Fibroblast of peridontal ligament (primary cell): ENCODE results near the gene STK32A.

Source experiments
- DNase-seq: peaks from one replicate; pipeline ENCODE4 v3.0.0-alpha.2; 2010; ENCODE audit errors: extremely low read depth

STK32A gene

DNA sequence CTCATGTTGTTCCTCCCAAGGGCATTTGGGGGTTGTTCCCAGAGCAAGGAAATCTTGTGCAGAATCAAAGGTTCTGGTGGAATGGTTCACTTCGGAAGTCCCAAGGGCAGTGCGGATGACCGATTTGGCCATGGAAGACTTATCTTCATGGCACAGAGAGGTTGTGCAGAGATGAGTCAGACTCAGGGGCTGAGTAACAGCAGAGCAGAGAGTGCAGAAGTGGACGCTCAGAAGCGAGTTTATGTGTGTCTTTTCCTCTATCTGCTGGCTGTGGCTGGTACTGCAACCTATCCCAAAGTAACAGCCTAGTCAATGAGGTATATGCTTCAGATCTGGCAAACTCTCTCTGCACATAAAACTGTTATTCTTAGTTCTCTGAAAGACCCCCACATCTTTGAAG is 157.0 kb downstream of the STK32A start:
- DNase-seq: peak; percentile 76

DNA sequence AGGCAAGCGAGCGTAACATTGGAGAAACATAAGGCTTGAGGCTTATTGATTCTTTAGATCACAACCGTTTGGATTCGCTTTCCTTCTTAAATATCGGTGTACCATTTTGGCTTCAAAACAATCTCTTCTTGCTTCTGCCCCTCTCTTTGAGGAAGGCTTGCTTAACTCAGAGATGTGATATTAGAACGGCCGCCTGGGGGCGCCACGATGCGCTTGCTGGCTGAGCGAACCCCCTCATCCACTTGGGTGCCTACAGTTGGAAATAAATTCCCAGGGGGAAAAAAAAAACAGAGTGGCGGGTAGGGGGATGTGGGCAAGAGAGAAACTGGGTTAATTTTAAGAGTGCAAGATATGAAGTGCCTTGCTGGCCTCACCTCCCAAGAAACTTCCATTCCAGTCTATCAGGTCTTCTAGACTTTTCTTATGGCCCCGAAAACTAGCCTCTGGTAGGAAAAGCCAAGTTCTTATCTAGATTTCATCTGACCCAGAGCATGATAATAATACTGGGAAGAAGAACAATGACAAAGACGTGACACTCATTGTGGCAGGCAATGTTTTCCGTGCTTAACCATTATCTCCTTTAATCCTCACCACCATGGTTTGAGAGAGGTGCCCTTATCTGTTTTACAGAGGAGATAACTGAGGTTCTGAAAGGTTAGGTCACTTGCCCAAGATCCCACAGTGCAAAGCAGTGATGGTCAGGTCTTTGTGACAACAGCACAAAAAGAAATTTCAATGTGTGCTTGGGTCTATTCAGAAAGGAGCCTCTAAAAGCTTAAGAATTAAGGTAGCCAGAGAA is 159.2 kb downstream of the STK32A start:
- DNase-seq: no peak

DNA sequence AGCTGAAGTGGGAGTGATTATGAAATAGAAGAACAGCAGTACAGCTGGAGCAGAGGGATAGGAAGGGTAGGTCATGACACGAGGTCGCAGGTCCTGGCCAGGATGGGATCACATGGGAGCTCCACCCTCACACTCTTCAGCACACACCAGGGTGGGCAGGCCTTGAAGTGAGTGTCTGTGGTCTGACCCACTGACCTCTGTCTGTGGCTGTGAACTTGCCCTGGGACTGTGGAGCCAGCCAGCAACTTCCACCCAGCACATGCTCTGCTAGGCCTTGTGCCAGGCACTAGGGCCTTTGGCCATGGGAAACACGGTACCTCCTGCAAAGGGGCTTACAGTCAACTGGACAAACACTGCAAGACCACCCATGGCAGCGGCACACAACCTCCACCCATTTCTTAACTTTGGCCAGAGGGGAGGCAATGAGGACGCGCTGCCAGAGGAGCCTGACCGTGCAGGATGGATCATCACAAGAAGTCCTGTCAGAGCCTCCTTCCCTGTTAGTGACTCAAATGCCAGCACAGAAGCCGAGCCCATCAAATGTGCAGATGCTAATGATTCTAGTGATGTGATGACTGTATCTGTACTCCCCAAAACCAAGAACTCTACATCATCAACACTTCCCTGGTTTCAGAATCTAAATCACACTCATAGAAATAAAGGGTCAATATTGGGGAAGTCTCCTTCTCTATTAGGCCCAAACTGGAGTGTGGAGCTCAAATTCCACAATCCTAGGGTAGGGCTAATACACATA is 161.4 kb downstream of the STK32A start:
- DNase-seq: no peak

DNA sequence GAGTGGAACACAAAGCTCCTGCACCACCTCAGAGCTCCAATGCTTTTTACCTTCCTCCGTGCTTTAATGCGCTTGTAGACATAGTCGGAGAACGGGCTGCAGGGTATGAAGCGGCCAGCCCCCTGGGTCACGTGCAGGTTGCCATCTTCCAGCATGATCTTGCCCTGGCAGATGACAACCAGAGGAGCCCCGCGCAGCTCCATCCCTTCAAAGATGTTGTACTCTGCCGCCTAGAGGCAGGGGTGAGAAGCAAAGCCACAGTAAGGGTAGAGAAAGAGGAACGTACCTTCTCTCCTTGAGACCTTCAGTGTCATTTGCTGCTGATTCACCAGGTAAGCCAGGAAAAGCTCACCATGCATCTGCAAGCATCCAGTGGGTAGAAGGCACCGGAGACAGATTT is 162.8 kb downstream of the STK32A start:
- no peak for DNase-seq

DNA sequence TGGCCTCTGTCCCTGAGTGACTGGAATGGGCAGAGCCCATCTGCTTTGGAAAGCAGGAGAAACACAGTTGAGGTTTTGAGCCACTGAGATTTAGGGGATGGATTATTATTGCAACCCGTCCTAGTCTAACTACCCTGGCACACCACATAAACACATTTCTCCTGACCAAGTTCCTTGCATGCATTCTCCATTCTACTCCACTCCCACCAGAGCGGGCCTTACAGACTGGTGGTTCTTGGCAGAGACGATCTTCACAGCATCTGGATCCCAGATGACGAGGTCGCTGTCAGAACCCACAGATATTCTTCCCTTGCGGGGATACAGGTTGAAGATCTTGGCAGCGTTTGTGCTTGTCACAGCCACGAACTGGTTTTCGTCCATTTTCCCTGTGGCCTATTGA is 164.0 kb downstream of the STK32A start:
- DNase-seq: peak; percentile 55

DNA sequence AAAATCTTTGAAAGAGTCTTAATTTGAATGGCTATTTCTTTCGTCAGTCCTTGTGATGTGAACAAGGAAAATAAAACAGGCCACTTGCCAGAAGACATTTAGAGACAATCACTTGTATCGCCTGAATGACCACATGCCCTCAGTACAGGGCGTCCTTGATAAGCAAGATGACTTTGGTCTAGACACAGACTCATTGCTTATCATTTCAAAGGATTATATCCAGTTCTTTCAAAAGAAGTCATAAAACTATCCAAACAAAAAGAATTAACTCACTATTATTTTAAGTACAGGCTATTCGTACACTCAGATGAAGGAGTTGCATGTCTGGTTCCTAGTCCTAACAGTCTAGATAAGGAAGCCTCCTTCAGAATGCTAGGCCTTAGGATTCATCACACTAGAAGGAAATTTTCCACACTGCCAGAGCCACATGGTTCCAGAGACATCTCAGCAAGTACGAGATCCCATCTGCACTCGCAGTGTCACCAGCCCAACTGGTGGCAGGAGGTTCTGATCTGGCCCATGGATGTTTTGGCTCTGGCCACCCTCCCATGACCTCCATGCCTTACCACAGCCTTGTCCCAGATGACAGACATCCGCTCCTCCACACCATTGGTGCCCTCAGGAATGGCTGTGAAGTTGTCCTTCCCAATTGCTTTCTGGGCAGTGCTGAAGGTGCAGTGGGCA is 165.4 kb downstream of the STK32A start:
- DNase-seq: no peak

DNA sequence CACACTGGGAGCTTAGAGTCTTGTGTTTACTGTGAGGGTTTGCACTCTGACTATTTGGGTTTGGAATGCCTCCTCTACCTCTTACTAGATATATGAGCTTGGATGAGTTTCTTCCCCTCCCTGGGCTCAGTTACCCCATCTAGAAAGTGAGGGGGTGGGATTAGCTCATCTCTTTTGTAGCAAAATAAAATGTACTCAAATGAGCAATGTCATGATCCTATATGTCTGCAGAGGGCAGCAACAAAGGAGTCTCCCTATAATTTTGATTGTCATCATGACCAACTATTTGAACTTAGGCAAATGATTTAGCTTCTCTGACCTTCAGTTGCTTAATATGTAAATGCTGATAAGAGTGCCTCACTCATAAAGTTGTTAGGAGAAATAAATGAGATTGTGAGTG is 166.1 kb downstream of the STK32A start:
- no peak for DNase-seq

DNA sequence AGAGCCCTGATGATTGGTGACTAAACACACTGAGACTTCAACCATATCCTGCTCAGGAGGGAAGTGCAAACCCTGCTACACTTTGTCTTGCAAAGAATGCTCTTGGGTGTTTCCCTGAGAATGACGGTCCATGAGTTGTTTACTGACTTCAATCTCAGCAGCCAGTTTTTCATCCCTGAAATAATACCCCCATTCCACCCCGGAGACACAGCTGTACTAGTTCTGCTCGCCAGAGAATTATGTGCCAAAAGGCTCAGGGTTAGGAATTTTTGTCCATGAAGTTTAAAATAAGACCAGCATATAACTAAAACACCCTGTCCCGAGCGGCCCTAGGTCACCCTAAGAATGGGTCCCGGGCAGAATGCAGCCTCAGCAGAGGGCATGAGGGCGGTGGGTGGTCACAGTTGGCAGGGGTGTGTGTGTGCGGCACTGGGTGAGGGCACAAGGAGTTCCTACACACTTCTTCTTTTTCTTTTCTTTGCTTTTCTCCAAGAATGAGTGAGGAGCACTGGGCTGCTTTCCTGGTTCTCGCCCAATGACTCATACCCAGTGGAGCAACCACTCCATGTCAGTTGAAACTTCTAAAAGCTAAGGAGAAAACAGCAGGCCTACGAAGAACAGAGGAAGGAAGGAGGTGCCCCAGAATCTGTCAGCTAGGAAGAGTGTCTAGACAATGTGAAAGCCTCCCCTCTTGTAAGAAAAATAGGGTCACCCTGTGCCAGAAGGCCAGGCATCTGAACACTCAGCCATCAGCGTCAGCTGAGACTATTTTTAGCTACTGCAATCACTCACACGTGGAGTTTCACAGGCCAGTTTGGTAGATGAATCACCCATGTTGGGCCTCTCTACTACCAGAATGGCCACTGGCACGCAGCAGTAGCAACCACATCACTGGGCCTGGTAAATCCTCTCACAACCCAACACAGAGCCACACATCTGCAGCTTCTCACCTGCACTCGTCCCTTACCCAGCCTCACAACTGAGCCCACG is 169.1 kb downstream of the STK32A start:
- DNase-seq: peak; percentile 99

DNA sequence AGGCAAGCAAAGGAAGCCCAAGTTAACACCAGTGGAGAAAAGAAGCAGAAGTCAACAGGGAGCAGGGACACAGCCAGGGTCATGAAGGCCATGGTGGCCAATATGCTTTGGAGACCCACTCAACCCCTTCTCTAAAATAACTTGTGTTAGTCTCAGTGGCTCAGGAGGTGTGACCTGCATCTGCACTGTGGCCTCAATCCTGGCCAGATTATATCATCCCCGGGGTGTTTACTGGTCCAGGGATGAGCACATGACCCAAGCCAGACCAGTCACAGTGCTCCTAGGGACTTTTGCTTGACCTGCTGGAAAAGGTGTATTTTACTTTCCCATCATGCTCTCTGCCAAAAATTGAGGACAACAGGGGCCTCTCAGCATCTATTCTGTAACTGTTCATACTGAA is 169.9 kb downstream of the STK32A start:
- DNase-seq: no peak

DNA sequence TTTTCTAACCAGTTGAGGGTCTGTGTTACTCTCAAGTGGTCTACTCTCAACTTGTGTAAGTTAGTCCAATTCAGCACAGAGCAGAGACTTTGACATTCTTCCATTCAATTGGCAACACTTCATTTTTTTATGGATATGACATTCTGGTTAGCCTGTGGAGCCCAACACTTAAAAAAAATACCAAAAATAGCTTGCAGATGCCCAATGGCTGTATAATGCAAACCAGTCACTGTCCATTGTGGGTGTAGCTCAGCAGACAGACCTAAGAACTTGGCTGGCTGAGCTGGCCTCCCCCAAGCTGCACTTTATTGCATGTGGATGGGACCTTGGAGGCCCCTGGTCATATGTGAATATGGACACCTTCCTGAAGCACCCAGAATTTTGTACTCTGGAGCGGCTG is 171.8 kb downstream of the STK32A start:
- peak; percentile 45 for DNase-seq

DNA sequence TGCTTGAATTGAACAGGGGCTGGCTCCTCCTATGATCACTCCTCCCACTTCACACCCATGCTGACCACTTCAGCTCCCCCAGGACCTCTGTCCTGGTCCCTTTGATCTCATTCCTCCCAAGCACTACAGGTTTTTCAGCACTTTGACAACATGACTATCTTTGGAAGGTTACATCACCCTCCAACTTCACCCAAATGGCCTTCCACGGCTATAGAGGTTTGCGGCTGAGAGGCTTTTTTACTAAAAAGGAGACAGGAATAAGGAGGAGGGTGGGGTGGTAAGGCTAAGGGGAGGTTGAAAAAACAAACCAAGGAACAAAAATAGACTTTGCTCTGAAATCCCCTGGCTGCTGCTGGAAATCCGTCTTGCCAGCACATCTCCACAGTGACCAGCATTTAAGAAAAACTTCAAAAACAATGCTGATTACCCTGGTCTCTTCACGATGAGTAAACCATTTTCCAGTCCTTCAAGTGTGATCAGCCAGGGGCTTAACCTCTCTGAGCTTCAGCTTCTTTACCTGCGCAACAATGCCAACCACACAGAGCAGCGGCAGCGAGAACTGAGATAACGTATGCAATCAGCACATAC is 172.4 kb downstream of the STK32A start:
- DNase-seq: peak; percentile 94

DNA sequence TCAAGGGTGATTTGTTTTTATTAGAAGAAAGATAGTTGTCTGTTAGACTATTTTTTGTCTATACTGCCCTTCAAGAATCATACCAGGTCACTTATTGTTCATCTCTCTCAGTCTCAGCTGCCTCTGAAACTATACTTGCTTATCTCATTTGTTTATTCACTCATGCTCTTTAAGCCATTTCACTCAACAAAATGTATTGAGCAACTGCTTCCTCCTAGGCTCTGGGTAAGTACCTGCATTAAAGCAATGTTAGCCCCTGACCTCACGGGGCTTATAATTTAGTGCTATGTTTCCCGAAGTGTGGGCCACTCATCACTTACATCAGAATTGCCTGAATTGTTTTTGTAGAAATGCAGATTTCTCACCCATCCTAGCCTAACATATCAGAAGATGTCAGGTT is 174.2 kb downstream of the STK32A start:
- no peak for DNase-seq

DNA sequence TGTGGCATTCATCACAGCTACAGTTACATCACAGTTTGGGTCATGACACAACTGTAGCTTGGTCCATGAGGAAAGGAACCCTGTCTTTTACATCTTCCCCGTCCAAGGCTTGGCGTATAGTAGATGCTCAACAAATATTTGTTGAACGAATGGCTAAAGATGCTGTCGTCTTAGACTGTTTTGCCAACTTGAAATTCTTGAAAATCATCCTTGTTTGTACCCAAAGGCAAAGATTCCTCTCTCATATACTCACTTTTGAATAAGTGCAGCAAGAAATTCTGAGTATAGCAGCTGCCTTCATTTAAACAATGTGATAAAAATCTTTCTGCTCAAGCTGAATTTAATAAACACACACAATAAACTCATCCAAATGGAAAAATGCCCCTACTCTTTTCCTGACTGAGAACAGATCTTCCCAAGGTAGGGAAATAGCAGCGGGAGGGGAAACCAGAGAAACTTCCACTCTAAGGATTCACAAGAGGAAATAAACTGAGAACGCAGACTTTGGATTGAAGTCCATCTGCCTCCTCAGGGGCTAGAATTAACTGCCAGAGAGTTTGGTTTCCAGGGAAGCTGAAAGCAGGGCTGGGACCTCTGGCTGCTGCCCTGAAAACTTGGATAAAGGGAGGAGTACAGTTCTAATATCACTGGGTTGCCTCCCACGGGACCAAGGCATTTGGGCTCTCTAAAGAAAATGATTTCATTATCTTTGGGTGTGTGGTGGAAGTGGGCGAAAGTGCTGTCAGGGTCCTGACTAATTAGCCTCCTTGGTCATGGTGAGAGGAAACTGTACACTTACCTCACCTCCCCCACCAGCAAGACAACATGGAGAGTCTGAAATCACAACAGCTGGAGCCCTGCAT is 175.9 kb downstream of the STK32A start:
- no peak for DNase-seq

DNA sequence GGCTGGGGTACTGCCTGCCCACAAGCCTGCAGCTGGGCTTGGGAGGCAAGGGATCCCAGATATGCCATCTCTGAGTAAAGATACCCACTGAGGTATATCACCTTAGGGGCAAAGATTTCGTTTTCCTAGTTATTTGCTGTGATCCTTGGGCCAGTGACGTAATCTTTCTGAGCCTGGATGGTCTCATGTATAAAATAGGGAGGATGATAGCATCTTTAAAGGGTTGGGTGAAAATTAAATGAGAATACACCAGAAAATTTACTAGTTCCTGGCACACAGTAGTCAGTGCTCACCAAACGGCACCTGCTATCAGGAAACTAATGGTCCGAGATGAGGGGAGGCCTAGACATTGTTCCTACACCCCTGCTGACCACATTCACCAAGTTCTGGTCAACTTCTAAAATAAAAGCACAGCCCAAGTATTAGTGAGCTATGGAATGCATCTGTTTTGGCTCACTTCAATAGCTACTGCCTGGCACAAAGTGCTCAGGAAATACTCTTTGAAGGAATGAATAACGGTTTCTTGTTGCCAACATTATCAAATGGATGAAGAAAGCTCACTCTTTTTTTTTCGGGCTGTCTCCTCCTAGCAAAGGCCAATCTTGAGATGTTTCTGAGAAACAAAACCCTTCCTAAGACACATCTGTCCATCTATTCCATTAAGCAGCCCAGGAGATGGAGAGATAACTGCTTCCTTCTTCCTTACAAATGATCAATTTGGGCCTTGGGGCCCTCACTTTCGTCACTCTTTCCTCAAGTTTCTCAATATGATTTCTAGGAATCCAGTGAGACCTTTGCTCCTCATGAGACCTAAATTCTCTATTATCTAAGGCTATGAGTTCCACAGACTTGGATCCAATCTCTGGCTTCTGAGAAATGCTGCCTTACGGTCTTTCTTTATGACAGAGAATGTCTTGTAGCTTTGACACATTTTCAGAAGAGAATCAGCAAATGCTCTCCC is 176.8 kb downstream of the STK32A start:
- DNase-seq: no peak

DNA sequence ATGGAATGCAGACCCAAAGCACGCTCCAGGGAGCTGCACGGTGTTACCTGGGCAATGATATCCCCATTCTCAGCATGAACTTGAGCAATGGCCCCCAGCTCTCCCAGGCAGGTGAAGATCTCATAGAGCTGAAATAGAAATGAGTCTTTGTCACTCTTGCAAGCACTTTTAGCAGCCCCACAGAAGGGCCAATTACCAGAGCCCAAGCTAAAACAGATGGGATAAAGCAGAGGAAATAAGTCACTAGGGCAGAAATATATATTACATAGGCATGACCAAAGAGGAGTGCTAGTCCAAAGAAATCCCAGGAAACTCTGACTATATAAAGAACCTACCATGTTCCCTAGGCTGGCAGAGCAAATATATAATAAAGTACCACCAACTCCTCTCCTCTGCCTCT is 177.7 kb downstream of the STK32A start:
- DNase-seq: no peak

DNA sequence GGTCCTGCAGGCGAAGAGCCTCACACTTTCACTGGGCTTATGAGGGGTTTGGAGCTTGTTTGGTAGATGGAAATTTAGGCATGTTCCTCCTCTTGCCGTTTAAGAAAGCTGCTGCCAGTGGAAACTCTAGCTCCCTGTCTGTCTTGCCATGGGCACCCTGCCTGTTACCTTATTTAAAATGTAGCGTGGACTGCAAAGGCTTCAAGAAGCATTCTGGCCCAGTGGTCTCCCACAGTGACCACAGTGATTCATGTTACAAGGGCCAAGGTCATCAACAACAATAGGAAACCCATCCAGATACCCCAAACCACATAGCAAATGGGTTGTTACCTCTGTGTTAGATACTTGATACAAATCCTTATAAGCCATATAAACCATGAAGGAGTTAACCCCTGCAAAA is 178.4 kb downstream of the STK32A start:
- no peak for DNase-seq

DNA sequence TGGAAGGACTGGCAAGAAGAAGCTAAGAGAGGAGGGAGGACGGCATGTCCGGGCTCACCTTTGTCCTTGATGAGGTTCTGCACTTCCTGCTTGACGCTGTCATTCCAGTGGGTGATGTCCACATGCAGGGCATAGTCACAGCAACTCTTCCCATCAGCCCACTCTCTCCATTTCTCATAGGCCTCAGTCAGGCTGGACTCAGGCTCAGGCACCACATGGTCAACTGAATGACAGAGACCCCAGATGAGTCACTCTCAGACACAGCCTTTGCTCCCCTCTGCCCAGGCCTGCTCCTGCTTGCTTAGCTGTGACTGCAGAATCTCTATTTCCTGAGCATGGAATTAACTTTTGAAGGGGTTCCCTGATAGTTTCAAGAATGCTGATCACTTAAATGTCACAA is 180.8 kb downstream of the STK32A start:
- DNase-seq: no peak

DNA sequence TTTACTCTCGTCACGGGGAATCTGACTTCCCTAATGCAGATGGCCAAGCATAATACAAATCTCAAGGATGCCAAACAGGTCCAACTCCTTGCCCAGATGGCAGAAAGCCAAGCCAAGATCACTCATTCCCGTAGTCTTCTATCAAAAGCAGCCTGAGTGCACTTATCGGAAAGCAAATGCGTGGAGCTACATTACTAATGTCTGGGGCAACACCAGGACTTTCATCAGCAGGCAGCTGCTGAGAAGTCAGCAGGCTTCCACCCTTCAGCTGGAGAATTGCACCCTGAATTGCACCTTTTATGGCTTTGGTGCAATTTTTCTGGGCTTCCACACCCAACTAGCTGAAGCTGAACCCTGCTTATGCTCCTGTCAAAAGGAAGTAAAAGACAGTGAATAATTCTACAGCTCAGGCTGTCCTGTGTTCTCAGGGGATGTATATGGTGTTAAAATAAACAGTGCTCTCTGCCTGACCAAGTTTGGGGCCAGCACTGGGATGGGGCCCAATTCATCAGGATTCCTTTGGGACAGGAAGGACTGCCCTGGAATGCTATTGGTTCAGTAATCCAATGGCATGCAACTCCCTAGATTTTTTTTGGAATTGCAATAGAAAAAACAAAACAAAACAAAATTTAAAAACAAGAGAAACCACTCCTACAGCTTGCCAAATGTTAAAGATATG is 182.4 kb downstream of the STK32A start:
- DNase-seq: peak; percentile 99
